T-cell (primary cell): Measurements from ENCODE around the gene MGST2. TPM values are rescaled to one million over a fixed set of nuclear protein-coding genes. Genes with fewer than 3 reads are reported as not detected.

Experiments
- ATAC-seq, 4 experiments: fragments of 200-7000 bp in 3 of 4; fragments of 150-1000 bp in 1 of 4; cut with Tn5 transposase; replicated peaks in 1 of 4; 1 replicate in 3 of 4; 2 replicates in 1 of 4; pipeline ENCODE4 v1.10.0; 2021; ENCODE audit warnings: moderate library complexity in 3 of 4, mild to moderate bottlenecking in 2 of 4, moderate number of reproducible peaks in 1 of 4
- CTCF ChIA-PET, 2 donors: fragments of 300-600 bp; sonication (Branson Sonifier 250); formaldehyde crosslinking; loops; one replicate each; lab custom pipeline; 2022; ENCODE audit warnings: antibody characterized with exemption in 2 of 2; lab: Charles Lee
- POLR2A ChIA-PET, 2 donors: fragments of 300-600 bp; sonication (Branson Sonifier 250); formaldehyde crosslinking; loops; one replicate each; lab custom pipeline; 2022; ENCODE audit warnings: antibody characterized with exemption in 2 of 2; lab: Charles Lee
- DNase-seq, 35 experiments: peaks; one replicate each; pipeline versions ENCODE4 v3.0.0 to v3.0.0-alpha.2; 2013 to 2023
- H3K27ac ChIP-seq: one replicate; pipeline ENCODE4 v1.5.1; 2013; ENCODE audit warnings: low read length
- H3K27me3 ChIP-seq, 2 experiments: replicated peaks in 1 of 2; 1 replicate in 1 of 2; 2 replicates in 1 of 2; pipeline versions ENCODE4 v1.6.1 to v1.7.0; 2013; ENCODE audit warnings: low read length in 1 of 2, mixed read lengths in 1 of 2; ENCODE audit not compliant: control insufficient read depth in 2 of 2, insufficient read depth in 2 of 2; ENCODE audit errors: extremely low read depth in 1 of 2
- H3K36me3 ChIP-seq, 2 donors: 1 replicate in 1 of 2; 2 replicates in 1 of 2; pipeline versions ENCODE4 v1.6.1 to v1.7.0; 2013; ENCODE audit warnings: low read length in 1 of 2; ENCODE audit not compliant: control insufficient read depth in 2 of 2, insufficient read depth in 1 of 2; ENCODE audit errors: extremely low read depth in 1 of 2
- H3K4me1 ChIP-seq, 2 experiments: 1 replicate in 1 of 2; 2 replicates in 1 of 2; pipeline versions ENCODE4 v1.6.1 to v1.7.0; 2013; ENCODE audit warnings: low read length in 2 of 2, mixed read lengths in 1 of 2; ENCODE audit not compliant: insufficient read depth in 2 of 2, control insufficient read depth in 1 of 2; ENCODE audit errors: extremely low read depth in 1 of 2
- H3K4me3 ChIP-seq, 2 donors: 1 replicate in 1 of 2; 2 replicates in 1 of 2; pipeline versions ENCODE4 v1.5.1 to v1.7.0; 2013; ENCODE audit warnings: mild to moderate bottlenecking in 2 of 2, low read length in 1 of 2, moderate library complexity in 1 of 2; ENCODE audit not compliant: control insufficient read depth in 1 of 2; ENCODE audit errors: extremely low read depth in 1 of 2
- H3K9me3 ChIP-seq: 2 replicates; pipeline ENCODE4 v1.7.0; 2013
- H3K27ac Mint-ChIP-seq, 2 donors: one replicate each; pipeline ENCODE4 v1.8.0; 2020 to 2021; ENCODE audit warnings: mild to moderate bottlenecking in 2 of 2, mixed read lengths in 2 of 2
- H3K27me3 Mint-ChIP-seq, 2 donors: one replicate each; pipeline ENCODE4 v1.8.0; 2021 to 2022; ENCODE audit warnings: mixed read lengths in 2 of 2
- H3K36me3 Mint-ChIP-seq: one replicate; pipeline ENCODE4 v1.8.0; 2021; ENCODE audit warnings: mixed read lengths
- H3K4me1 Mint-ChIP-seq, 3 donors: one replicate each; pipeline ENCODE4 v1.8.0; 2020 to 2022; ENCODE audit warnings: mixed read lengths in 3 of 3, mild to moderate bottlenecking in 1 of 3
- H3K4me3 Mint-ChIP-seq, 3 donors: one replicate each; pipeline ENCODE4 v1.8.0; 2020 to 2022; ENCODE audit warnings: mild to moderate bottlenecking in 3 of 3, mixed read lengths in 3 of 3, moderate library complexity in 3 of 3
- H3K9me3 Mint-ChIP-seq, 3 donors: one replicate each; pipeline ENCODE4 v1.8.0; 2020 to 2022; ENCODE audit warnings: mixed read lengths in 3 of 3
- WGBS: methylation state at CpG from one replicate; pipeline ENCODE4 v1.1.5; 2013; ENCODE audit warnings: missing lambda C conversion rate; ENCODE audit not compliant: insufficient coverage; 5-methylcytosine and 5-hydroxymethylcytosine counted together
- total RNA-seq, 35 experiments: library from RNA in 6 of 35; stranded (reverse) in 6 of 35; fragments of 120-200 nt in 1 of 35; gene quantifications; one replicate each; pipeline versions ENCODE4 v1.2.1 to v1.2.4 and lab custom pipeline; 2013 to 2026

The MGST2 gene
- total RNA-seq, 5 donors from 2014 or later (not counting 1 experiment from before 2014, with no cell fraction given): 1.9 to 6.2 (median 3.1) TPM

GRCh38 chr4:139676365-139676764 lies 10.7 kb downstream of the MGST2 start:
- Mint-ChIP-seq H3K27ac (no peak overlapping the region), H3K4me3 (no peak overlapping the region), H3K36me3 (no peaks in the 10 kb centered on the region), H3K4me1 (peaks cover 0 to 7% (median 0%) of the 10 kb centered on the region in 3 donors), H3K9me3 (no peaks in the 10 kb centered on the region), H3K27me3 (no peaks in the 10 kb centered on the region)
- Histone ChIP-seq H3K4me1 (no peaks in the 10 kb centered on the region), H3K36me3 (no peaks in the 10 kb centered on the region), H3K27me3 (no peaks in the 10 kb centered on the region), H3K9me3 (no peaks in the 10 kb centered on the region), H3K27ac (no peak overlapping the region), H3K4me3 (no peak overlapping the region)
- POLR2A ChIA-PET: no interaction called here
- no peak for DNase-seq
- CTCF ChIA-PET: interaction anchor here in 1 of 2 donors (0.7 kb wide), 1 partner anchor 10 kb away, joined by 4 read pairs; no protein-coding TSS in a partner anchor
- WGBS: no CpG with 5 or more reads among the region's 2 CpGs
- no peak for ATAC-seq

DNA sequence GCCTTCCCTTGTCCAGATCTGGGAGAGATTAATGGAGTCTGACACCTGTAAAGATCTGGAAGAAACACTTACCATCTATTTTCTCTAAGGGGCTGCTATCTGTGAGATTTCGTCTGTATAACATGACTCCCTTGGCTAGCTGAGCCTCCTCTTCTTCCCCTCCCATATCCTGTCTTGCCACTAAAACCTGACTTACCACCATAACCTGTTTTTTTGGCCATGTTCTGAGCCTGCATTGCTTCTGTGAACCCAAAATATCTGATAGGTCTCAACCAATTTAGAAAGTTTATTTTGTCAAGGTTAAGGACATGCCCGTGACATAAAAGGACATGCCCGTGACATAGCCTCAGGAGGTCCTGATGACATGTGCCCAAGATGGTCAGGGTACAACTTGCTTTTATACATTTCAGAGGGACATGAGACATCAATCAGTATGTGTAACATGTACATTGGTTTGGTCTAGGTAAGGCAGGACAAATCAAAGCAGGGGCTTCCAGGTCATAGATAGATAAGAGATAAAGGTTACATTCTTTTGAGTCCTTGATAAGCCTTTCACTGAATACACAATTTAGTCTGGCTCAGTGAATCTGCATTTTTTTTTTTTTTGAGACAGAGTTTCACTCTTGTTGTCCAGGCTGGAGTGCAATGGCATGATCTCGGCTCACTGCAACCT lies 11.4 kb downstream of the MGST2 start:
- ChIA-PET CTCF (interaction anchor here in 1 of 2 donors (0.7 kb wide), 1 partner anchor 11 kb away, joined by 4 read pairs; no protein-coding TSS in a partner anchor), POLR2A (no interaction called here)
- peaks cover 0 to 8% (median 0%) of the 10 kb centered on the region in 3 donors for H3K4me1 Mint-ChIP-seq
- no peak overlapping the region for H3K27ac ChIP-seq
- H3K4me1 ChIP-seq: no peaks in the 10 kb centered on the region
- H3K36me3 Mint-ChIP-seq: no peaks in the 10 kb centered on the region
- no peak overlapping the region for H3K4me3 ChIP-seq
- H3K27ac Mint-ChIP-seq: no peak overlapping the region
- no peaks in the 10 kb centered on the region for H3K9me3 Mint-ChIP-seq
- no peaks in the 10 kb centered on the region for H3K27me3 Mint-ChIP-seq
- 89% methylated on average over 4 of the region's 4 CpGs for WGBS
- ATAC-seq (no peak), DNase-seq (no peak)
- H3K9me3 ChIP-seq: no peaks in the 10 kb centered on the region
- H3K36me3 ChIP-seq: no peaks in the 10 kb centered on the region
- H3K4me3 Mint-ChIP-seq: no peak overlapping the region
- no peaks in the 10 kb centered on the region for H3K27me3 ChIP-seq

- POLR2A ChIA-PET: interaction anchor here (0.6 to 0.7 kb wide), 2 partner anchors 20 to 620 kb away, joined by 3 to 5 read pairs; no protein-coding TSS in a partner anchor
- peaks cover 0 to 5% (median 0%) of the 10 kb centered on the region in 3 donors for H3K9me3 Mint-ChIP-seq
- no peaks in the 10 kb centered on the region for H3K27me3 Mint-ChIP-seq
- no peak for ATAC-seq
- no peak overlapping the region for H3K4me3 ChIP-seq
- no peak overlapping the region for H3K27ac Mint-ChIP-seq
- peaks cover 7 to 21% (median 8%) of the 10 kb centered on the region in 3 donors for H3K4me1 Mint-ChIP-seq
- WGBS: 96% methylated on average over 2 of the region's 2 CpGs
- no peak for DNase-seq
- no peak overlapping the region for H3K4me3 Mint-ChIP-seq
- H3K27ac ChIP-seq: no peak overlapping the region
- H3K9me3 ChIP-seq: no peaks in the 10 kb centered on the region
- no peaks in the 10 kb centered on the region for H3K27me3 ChIP-seq
- CTCF ChIA-PET: no interaction called here
- no peaks in the 10 kb centered on the region for H3K4me1 ChIP-seq
- H3K36me3 ChIP-seq: no peaks in the 10 kb centered on the region
- no peaks in the 10 kb centered on the region for H3K36me3 Mint-ChIP-seq
Measured at GRCh38 chr4:139682309-139682708, 16.7 kb downstream of the MGST2 start.

- Mint-ChIP-seq H3K27ac (no peak overlapping the region), H3K36me3 (no peaks in the 10 kb centered on the region), H3K4me3 (no peak overlapping the region), H3K27me3 (no peaks in the 10 kb centered on the region), H3K4me1 (peaks cover 7 to 21% (median 8%) of the 10 kb centered on the region in 3 donors), H3K9me3 (peaks cover 0 to 5% (median 0%) of the 10 kb centered on the region in 3 donors)
- Histone ChIP-seq H3K4me1 (no peaks in the 10 kb centered on the region), H3K9me3 (no peaks in the 10 kb centered on the region), H3K36me3 (no peaks in the 10 kb centered on the region), H3K27ac (no peak overlapping the region), H3K4me3 (no peak overlapping the region), H3K27me3 (no peaks in the 10 kb centered on the region)
- DNase-seq: no peak
- ChIA-PET CTCF (no interaction called here), POLR2A (no interaction called here)
- ATAC-seq: no peak
- 83% methylated on average over 3 of the region's 6 CpGs for WGBS
Measured at GRCh38 chr4:139682741-139683151, 17.1 kb downstream of the MGST2 start.

GRCh38 chr4:139684351-139684750 lies 18.7 kb downstream of the MGST2 start:
- Histone ChIP-seq H3K4me1 (no peaks in the 10 kb centered on the region), H3K9me3 (no peaks in the 10 kb centered on the region), H3K36me3 (no peaks in the 10 kb centered on the region), H3K27me3 (no peaks in the 10 kb centered on the region), H3K27ac (no peak overlapping the region), H3K4me3 (no peak overlapping the region)
- ATAC-seq (no peak), DNase-seq (no peak)
- POLR2A ChIA-PET: no interaction called here
- CTCF ChIA-PET: interaction anchor here (0.6 to 1.0 kb wide), 3 partner anchors 28 to 58 kb away, joined by 3 to 7 read pairs (median 3); no protein-coding TSS in a partner anchor
- Mint-ChIP-seq H3K27ac (no peak overlapping the region), H3K4me3 (no peak overlapping the region), H3K27me3 (no peaks in the 10 kb centered on the region), H3K4me1 (peaks cover 7 to 21% (median 8%) of the 10 kb centered on the region in 3 donors), H3K36me3 (no peaks in the 10 kb centered on the region), H3K9me3 (peaks cover 0 to 5% (median 0%) of the 10 kb centered on the region in 3 donors)
- no CpG with 5 or more reads among the region's 1 CpG for WGBS

DNA sequence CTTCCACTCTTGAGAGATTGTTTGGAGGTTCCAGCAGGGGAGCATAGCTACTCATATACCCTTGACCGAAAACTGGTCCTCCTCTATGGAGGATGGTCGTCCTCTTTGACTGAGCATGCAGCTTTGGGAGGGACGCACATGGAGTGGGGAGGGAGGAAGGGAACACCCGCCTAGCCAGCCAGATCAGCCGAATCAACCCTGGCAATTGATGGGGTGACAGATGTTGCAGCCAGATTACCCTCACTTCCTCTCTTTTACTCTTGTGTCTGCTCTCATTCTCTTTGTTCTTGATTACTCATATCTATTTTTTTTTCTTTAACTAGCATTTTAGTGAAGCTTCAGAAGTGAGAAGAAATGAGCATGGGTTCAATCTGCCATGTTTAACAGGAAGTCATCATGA lies 19.6 kb downstream of the MGST2 start:
- ATAC-seq (peak in 2 of 4 experiments; percentile 30 to 37), DNase-seq (no peak)
- Mint-ChIP-seq H3K27ac (peak overlapping the region in 1 of 2 donors; percentile 25), H3K4me3 (no peak overlapping the region), H3K36me3 (no peaks in the 10 kb centered on the region), H3K4me1 (peaks cover 7 to 21% (median 8%) of the 10 kb centered on the region in 3 donors), H3K27me3 (no peaks in the 10 kb centered on the region), H3K9me3 (peaks cover 0 to 5% (median 0%) of the 10 kb centered on the region in 3 donors)
- Histone ChIP-seq H3K9me3 (no peaks in the 10 kb centered on the region), H3K27me3 (no peaks in the 10 kb centered on the region), H3K27ac (no peak overlapping the region), H3K4me3 (no peak overlapping the region), H3K36me3 (no peaks in the 10 kb centered on the region), H3K4me1 (no peaks in the 10 kb centered on the region)
- CTCF ChIA-PET: interaction anchor here in 1 of 2 donors (1.0 kb wide), 1 partner anchor 59 kb away, joined by 3 read pairs; no protein-coding TSS in a partner anchor
- POLR2A ChIA-PET: interaction anchor here in 1 of 2 donors (0.6 kb wide), 1 partner anchor 43 kb away, joined by 3 read pairs; no protein-coding TSS in a partner anchor
- no CpG with 5 or more reads among the region's 5 CpGs for WGBS
